Stimulated activated CD4-positive, alpha-beta T cell treated with anti-CD3 and anti-CD28 coated beads, TNF-alpha, amount 100 ng/mL, for 24 hours (primary cell): Measurements from ENCODE around the gene HIC1.

ENCODE experiments used
- DNase-seq, 3 experiments: peaks; one replicate each; pipeline ENCODE4 v3.0.0-alpha.2; 2020; ENCODE audit warnings: low read depth in 3 of 3

The HIC1 gene

GRCh38 chr17:2102931-2103809 is 48.3 kb downstream of the HIC1 start:
- no peak for DNase-seq

- no peak for DNase-seq
Measured at GRCh38 chr17:2105663-2106062, 50.8 kb downstream of the HIC1 start.

- DNase-seq: no peak
Measured at GRCh38 chr17:2106308-2106955, 51.5 kb downstream of the HIC1 start.

- no peak for DNase-seq
Measured at GRCh38 chr17:2107050-2107449, 52.1 kb downstream of the HIC1 start.

- DNase-seq: no peak
Measured at GRCh38 chr17:2107506-2107905, 52.6 kb downstream of the HIC1 start.

- no peak for DNase-seq
Measured at GRCh38 chr17:2108170-2108569, 53.3 kb downstream of the HIC1 start.

GRCh38 chr17:2110436-2110835 is 55.5 kb downstream of the HIC1 start:
- DNase-seq: no peak

GRCh38 chr17:2111691-2112090 is 56.8 kb downstream of the HIC1 start:
- no peak for DNase-seq
